Transverse colon (tissue), 4 donors: ENCODE data around the gene MAGI2. TPM values are rescaled to one million over a fixed set of nuclear protein-coding genes. Genes with fewer than 3 reads are reported as not detected.

Experiments
- DNase-seq: peaks from one replicate; pipeline ENCODE4 v3.0.0-alpha.2; 2019
- H3K27ac ChIP-seq, 4 donors: fragments of 200-600 bp; sonication (generic); 2 replicates each; pipeline ENCODE4 v1.5.1; 2016 to 2018; ENCODE audit warnings: inconsistent platforms in 4 of 4
- H3K27me3 ChIP-seq: fragments of 200-600 bp; sonication (generic); 2 replicates; pipeline ENCODE4 v1.5.1; 2017; ENCODE audit warnings: inconsistent platforms
- H3K36me3 ChIP-seq, 4 donors: fragments of 200-600 bp; sonication (generic); 2 replicates each; pipeline ENCODE4 v1.5.1; 2017 to 2019; ENCODE audit warnings: inconsistent platforms in 4 of 4
- H3K4me1 ChIP-seq, 4 donors: fragments of 200-600 bp; sonication (generic); 2 replicates each; pipeline ENCODE4 v1.5.1; 2017 to 2020; ENCODE audit warnings: inconsistent platforms in 4 of 4
- H3K4me3 ChIP-seq, 4 donors: fragments of 200-600 bp; sonication (generic); 1 replicate in 1 of 4; 2 replicates in 3 of 4; pipeline versions ENCODE4 v1.5.1 to v1.6.1; 2017 to 2019; ENCODE audit warnings: inconsistent platforms in 4 of 4
- H3K9me3 ChIP-seq, 2 donors: fragments of 200-600 bp; sonication (generic); 2 replicates each; pipeline ENCODE4 v1.5.1; 2017 to 2019; ENCODE audit warnings: inconsistent platforms in 2 of 2
- EP300 ChIP-seq: sonication (generic); formaldehyde crosslinking; IDR thresholded peaks from one replicate; pipeline ENCODE4 v1.6.1; 2017; ENCODE audit warnings: antibody characterized with exemption, low read depth
- POLR2A ChIP-seq: fragments of 450-650 bp; IDR thresholded peaks from one replicate; pipeline ENCODE4 v1.6.1; 2016; ENCODE audit warnings: antibody characterized with exemption, mild to moderate bottlenecking, moderate library complexity
- POLR2AphosphoS5 ChIP-seq, 3 donors: sonication (generic); formaldehyde crosslinking; IDR thresholded peaks; one replicate each; pipeline ENCODE4 v1.6.1; 2016; ENCODE audit warnings: antibody characterized with exemption in 3 of 3
- WGBS, 2 donors: methylation state at CpG; one replicate each; pipeline ENCODE4 v1.1.5; 2018; ENCODE audit warnings: low coverage in 1 of 2; 5-methylcytosine and 5-hydroxymethylcytosine counted together
- in situ Hi-C, 4 donors: fragments of 200-750 bp; cut with MboI; loops; one replicate each; pipeline versions ENCODE4 v1.15.0 to v1.15.1; 2017; ENCODE audit warnings: low sequenced_read_pairs in 3 of 4, low pct_ligation_motif_present in 1 of 4, low pct_unique_long_range_greater_than_20kb in 1 of 4
- intact Hi-C: fragments of 100-400 bp; cut with DNase I; formaldehyde crosslinking; loops from one replicate; pipeline ENCODE4 v1.15.1; 2023; ENCODE audit warnings: low total_unique reads
- total RNA-seq, 4 donors: library from RNA; depleted of rRNA; stranded (reverse); fragments of >200 nt; gene quantifications; one replicate each; pipeline ENCODE4 v1.1.0, GENCODE V29; 2016
- TF ChIP-seq, protein P1 (sequence below), 5 experiments: fragments of 200-600 bp in 3 of 5; fragments of 450-650 bp in 2 of 5; sonication (generic) in 3 of 5; IDR thresholded peaks; 1 replicate in 2 of 5; 2 replicates in 3 of 5; pipeline ENCODE4 v1.5.1; 2016 to 2017; ENCODE audit warnings: antibody characterized with exemption in 5 of 5, inconsistent platforms in 3 of 5, mild to moderate bottlenecking in 2 of 5, moderate library complexity in 1 of 5

MAGI2 gene
- total RNA-seq, 4 donors from 2014 or later: 1.6 to 9.7 (median 4.1) TPM

DNA sequence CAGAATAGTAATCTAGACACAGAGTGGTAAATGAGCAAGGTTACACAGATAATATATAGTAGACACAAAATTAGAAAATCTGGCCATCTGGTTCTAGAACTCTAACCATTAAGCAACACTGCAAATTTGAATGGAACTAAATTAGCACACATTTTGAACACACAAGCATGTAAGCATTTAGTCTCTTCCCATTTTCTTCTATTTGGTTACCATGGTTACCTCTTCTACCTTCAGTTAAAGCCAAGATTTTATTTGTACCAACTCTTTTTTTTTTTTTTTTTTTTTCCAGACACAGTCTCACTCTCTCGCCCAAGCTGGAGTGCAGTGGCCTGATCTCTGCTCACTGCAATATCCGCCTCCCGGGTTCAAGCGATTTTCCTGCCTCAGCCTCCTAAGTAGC, 790.5 kb downstream of the MAGI2 start:
- no peaks in the 10 kb centered on the region for H3K4me1 ChIP-seq
- no peaks in the 10 kb centered on the region for H3K27me3 ChIP-seq
- in situ Hi-C loops: no loop called here
- DNase-seq: no peak
- TF ChIP-seq POLR2A: no peak
- TF ChIP-seq EP300: no peak
- TF ChIP-seq, protein P1, sequence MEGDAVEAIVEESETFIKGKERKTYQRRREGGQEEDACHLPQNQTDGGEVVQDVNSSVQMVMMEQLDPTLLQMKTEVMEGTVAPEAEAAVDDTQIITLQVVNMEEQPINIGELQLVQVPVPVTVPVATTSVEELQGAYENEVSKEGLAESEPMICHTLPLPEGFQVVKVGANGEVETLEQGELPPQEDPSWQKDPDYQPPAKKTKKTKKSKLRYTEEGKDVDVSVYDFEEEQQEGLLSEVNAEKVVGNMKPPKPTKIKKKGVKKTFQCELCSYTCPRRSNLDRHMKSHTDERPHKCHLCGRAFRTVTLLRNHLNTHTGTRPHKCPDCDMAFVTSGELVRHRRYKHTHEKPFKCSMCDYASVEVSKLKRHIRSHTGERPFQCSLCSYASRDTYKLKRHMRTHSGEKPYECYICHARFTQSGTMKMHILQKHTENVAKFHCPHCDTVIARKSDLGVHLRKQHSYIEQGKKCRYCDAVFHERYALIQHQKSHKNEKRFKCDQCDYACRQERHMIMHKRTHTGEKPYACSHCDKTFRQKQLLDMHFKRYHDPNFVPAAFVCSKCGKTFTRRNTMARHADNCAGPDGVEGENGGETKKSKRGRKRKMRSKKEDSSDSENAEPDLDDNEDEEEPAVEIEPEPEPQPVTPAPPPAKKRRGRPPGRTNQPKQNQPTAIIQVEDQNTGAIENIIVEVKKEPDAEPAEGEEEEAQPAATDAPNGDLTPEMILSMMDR (IDR thresholded peaks at IDR 0.05): no peak
- TF ChIP-seq POLR2AphosphoS5 (IDR thresholded peaks at IDR 0.05): no peak
- 89% methylated on average over 4 of the region's 4 CpGs; no CpG with 5 or more reads in 1 of the 2 donors for WGBS, 2 donors
- no peaks in the 10 kb centered on the region for H3K9me3 ChIP-seq
- no peak overlapping the region for H3K4me3 ChIP-seq
- intact Hi-C loops: no loop called here
- no peaks in the 10 kb centered on the region for H3K36me3 ChIP-seq
- H3K27ac ChIP-seq: no peak overlapping the region

DNA sequence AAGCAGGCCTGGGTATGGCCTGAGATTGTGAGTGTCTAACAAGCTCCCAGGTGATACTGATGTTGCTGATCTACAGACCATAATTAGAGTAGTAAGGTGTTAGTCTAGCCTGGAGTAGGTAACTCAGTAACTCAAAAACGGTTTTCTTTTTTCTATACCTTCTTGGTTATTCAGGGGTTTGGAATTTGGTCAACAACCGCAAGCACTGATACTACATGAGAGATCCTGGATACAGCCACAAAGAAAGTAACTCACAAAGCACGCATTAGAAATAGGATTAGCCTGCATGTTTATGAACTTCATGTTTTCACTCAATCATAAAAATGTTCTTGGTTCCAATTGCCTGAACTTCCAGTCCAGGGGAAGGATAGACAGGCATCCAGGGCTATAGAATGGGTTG, 803.5 kb downstream of the MAGI2 start:
- intact Hi-C loops: no loop called here
- H3K27ac ChIP-seq: no peak overlapping the region
- in situ Hi-C loops: no loop called here
- H3K36me3 ChIP-seq: no peaks in the 10 kb centered on the region
- no peak for DNase-seq
- H3K4me3 ChIP-seq: no peak overlapping the region
- WGBS, 2 donors: 40 to 73% methylated on average over 1 to 3 of the region's 3 CpGs
- TF ChIP-seq POLR2A (no peak), POLR2AphosphoS5 (IDR thresholded peaks at IDR 0.05) (no peak), EP300 (no peak)
- TF ChIP-seq, protein P1 (IDR thresholded peaks at IDR 0.05): no peak
- H3K4me1 ChIP-seq: no peaks in the 10 kb centered on the region
- no peaks in the 10 kb centered on the region for H3K27me3 ChIP-seq
- H3K9me3 ChIP-seq: no peaks in the 10 kb centered on the region

DNA sequence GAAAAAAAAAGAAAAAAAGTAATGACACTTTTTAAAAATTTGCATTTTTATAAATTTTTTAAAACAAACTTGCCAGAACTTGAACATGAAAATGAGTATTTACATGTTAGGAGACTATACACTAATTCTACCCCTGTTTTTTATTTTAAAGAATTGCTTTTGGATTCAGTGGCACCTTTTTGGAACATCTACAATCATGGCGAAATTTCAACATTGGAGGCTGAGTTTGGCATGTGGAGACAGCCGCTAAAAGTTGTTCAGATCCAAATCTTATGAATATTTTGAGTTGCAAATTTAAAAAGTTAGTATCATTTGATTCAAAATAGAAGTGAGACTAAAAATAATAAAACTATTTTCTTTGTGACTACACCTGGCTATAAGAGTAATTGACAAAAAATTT, 804.2 kb downstream of the MAGI2 start:
- no peak overlapping the region for H3K27ac ChIP-seq
- intact Hi-C loops (no loop called here), in situ Hi-C loops (no loop called here)
- H3K4me1 ChIP-seq: no peaks in the 10 kb centered on the region
- H3K27me3 ChIP-seq: no peaks in the 10 kb centered on the region
- TF ChIP-seq, protein P1 (IDR thresholded peaks at IDR 0.05): no peak
- TF ChIP-seq EP300 (no peak), POLR2A (no peak), POLR2AphosphoS5 (IDR thresholded peaks at IDR 0.05) (no peak)
- 89 to 90% methylated on average over 2 of the region's 2 CpGs for WGBS, 2 donors
- H3K9me3 ChIP-seq: no peaks in the 10 kb centered on the region
- DNase-seq: no peak
- H3K4me3 ChIP-seq: no peak overlapping the region
- no peaks in the 10 kb centered on the region for H3K36me3 ChIP-seq

DNA sequence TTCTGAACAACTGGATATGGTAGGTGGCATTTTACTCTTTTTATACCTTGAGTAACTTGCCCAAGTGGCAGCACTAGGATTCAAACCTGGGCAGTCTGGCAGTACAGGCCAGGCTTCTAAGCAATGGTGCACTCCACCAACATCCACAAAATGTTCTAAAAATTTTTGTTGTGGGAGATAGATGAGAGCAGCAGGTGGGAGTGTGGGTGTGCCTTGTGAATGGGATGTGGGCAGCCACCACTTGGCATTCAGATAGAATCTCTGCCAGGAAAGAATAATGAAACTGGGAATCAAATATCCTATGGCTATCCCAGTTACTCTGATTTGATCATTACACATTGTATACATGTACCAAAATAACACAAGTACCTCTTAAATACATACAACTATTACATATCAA, 810.7 kb downstream of the MAGI2 start:
- Histone ChIP-seq H3K4me3 (no peak overlapping the region), H3K36me3 (no peaks in the 10 kb centered on the region), H3K27me3 (no peaks in the 10 kb centered on the region), H3K4me1 (no peaks in the 10 kb centered on the region), H3K27ac (no peak overlapping the region), H3K9me3 (no peaks in the 10 kb centered on the region)
- in situ Hi-C loops: no loop called here
- DNase-seq: no peak
- TF ChIP-seq, protein P1 (IDR thresholded peaks at IDR 0.05): no peak
- no peak for TF ChIP-seq POLR2A
- no peak for TF ChIP-seq POLR2AphosphoS5 (IDR thresholded peaks at IDR 0.05)
- no peak for TF ChIP-seq EP300
- intact Hi-C loops: no loop called here
